Adrenal gland (tissue), 12 donors: ENCODE measurements around the gene TBC1D9. TPM values are rescaled to one million over a fixed set of nuclear protein-coding genes. Genes with fewer than 3 reads are reported as not detected.

Experiments
- DNase-seq, 7 donors: peaks; one replicate each; pipeline ENCODE4 v3.0.0-alpha.2; 2019 to 2020
- H3K27ac ChIP-seq, 5 donors: fragments of 200-600 bp; sonication (generic) in 4 of 5; 1 replicate in 3 of 5; 2 replicates in 2 of 5; pipeline versions ENCODE4 v1.5.1 to v1.8.0; 2016 to 2020; ENCODE audit warnings: mild to moderate bottlenecking in 1 of 5
- H3K27me3 ChIP-seq: fragments of 200-600 bp; 2 replicates; pipeline ENCODE4 v1.8.0; 2021
- H3K36me3 ChIP-seq, 2 donors: fragments of 200-600 bp; replicated peaks in 1 of 2; 1 replicate in 1 of 2; 2 replicates in 1 of 2; pipeline versions ENCODE4 v1.5.1 to v1.8.0; 2018 to 2022
- H3K4me1 ChIP-seq, 2 donors: fragments of 200-600 bp; replicated peaks in 1 of 2; 1 replicate in 1 of 2; 2 replicates in 1 of 2; pipeline versions ENCODE4 v1.5.1 to v1.8.0; 2018 to 2021
- H3K4me3 ChIP-seq, 4 donors: fragments of 200-600 bp; sonication (generic) in 3 of 4; one replicate each; pipeline ENCODE4 v1.5.1; 2016 to 2018
- H3K9me3 ChIP-seq, 3 donors: fragments of 200-600 bp; sonication (generic) in 1 of 3; replicated peaks in 1 of 3; 1 replicate in 2 of 3; 2 replicates in 1 of 3; pipeline versions ENCODE4 v1.5.1 to v1.8.0; 2016 to 2021
- POLR2A ChIP-seq, 2 donors: fragments of 450-650 bp; IDR thresholded peaks; one replicate each; pipeline ENCODE4 v1.6.1; 2017; ENCODE audit warnings: antibody characterized with exemption in 2 of 2, mild to moderate bottlenecking in 2 of 2, moderate library complexity in 1 of 2
- WGBS, 4 donors: extraction: QIAGEN DNeasy Blood & Tissue Kit in 2 of 4; methylation state at CpG; one replicate each; pipeline versions ENCODE4 v1.1.5 to v1.1.7; 2013 to 2017; 5-methylcytosine and 5-hydroxymethylcytosine counted together
- intact Hi-C, 2 donors: fragments of 100-400 bp; cut with DNase I; formaldehyde crosslinking; loops; one replicate each; pipeline versions ENCODE4 v1.14.1 to v1.15.0; 2022 to 2023
- polyA plus RNA-seq, 3 donors: library from polyadenylated mRNA; stranded (reverse); fragments of 200-250 nt in 2 of 3; fragments of 350-450 nt in 1 of 3; fragmentation: Illumina TruSeq in 1 of 3; extraction: RNeasy Lipid Tissue Mini Kit (QIAGEN cat#74804) in 1 of 3; gene quantifications; one replicate each; pipeline ENCODE4 v1.2.3, GENCODE V29; 2013 to 2014
- total RNA-seq, 9 donors: library from RNA; depleted of rRNA in 4 of 9; stranded (reverse); fragments of >200 nt in 4 of 9; fragments of 120-200 nt in 1 of 9; fragmentation: NEBNext Ultra II Directional in 1 of 9; extraction: Animal tissue kit (Norgen Biotek cat#: 25700) in 1 of 9; gene quantifications; one replicate each; pipeline versions ENCODE4 v1.1.0 to v1.2.4, GENCODE V29; 2013 to 2023
- TF ChIP-seq, protein P1 (sequence below), 6 experiments: fragments of 450-650 bp in 4 of 6; fragments of 200-600 bp in 2 of 6; sonication (generic) in 1 of 6; IDR thresholded peaks; 1 replicate in 5 of 6; 2 replicates in 1 of 6; pipeline versions ENCODE4 v1.5.1 to v1.8.0; 2016 to 2021; ENCODE audit warnings: antibody characterized with exemption in 6 of 6, mild to moderate bottlenecking in 2 of 6, moderate library complexity in 1 of 6
- donor health status: healthy with polysubstance abuse.
- donor health status: Bipolar disorder and iron deficiency.
- donor health status: DM: yes; HTN: yes; CAD: no.
- donor health status: DM: no; HTN: no; CAD: no.
- donor health status: DM: no; HTN: no; CAD: no.
- donor health status: DM: yes; HTN: yes; CAD: no.

Gene TBC1D9
- total and polyA plus RNA-seq, 12 donors = 3.8 to 27.7 (median 14.3) TPM

GRCh38 chr4:140648716-140649308, 107.4 kb downstream of the TBC1D9 start:
- Histone ChIP-seq H3K4me1 (no peaks in the 10 kb centered on the region), H3K4me3 (no peak overlapping the region), H3K27me3 (no peaks in the 10 kb centered on the region), H3K9me3 (no peaks in the 10 kb centered on the region), H3K36me3 (peaks cover 0 to 24% of the 10 kb centered on the region in 2 donors), H3K27ac (no peak overlapping the region)
- DNase-seq = no peak
- TF ChIP-seq POLR2A (IDR thresholded peaks at IDR 0.05) = no peak
- TF ChIP-seq, protein P1, sequence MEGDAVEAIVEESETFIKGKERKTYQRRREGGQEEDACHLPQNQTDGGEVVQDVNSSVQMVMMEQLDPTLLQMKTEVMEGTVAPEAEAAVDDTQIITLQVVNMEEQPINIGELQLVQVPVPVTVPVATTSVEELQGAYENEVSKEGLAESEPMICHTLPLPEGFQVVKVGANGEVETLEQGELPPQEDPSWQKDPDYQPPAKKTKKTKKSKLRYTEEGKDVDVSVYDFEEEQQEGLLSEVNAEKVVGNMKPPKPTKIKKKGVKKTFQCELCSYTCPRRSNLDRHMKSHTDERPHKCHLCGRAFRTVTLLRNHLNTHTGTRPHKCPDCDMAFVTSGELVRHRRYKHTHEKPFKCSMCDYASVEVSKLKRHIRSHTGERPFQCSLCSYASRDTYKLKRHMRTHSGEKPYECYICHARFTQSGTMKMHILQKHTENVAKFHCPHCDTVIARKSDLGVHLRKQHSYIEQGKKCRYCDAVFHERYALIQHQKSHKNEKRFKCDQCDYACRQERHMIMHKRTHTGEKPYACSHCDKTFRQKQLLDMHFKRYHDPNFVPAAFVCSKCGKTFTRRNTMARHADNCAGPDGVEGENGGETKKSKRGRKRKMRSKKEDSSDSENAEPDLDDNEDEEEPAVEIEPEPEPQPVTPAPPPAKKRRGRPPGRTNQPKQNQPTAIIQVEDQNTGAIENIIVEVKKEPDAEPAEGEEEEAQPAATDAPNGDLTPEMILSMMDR (IDR thresholded peaks at IDR 0.05) = no peak
- intact Hi-C loops = no loop called here
- WGBS, 4 donors = 86 to 98% (median 96%) methylated on average over 2 of the region's 2 CpGs

GRCh38 chr4:140645614-140646412, 110.4 kb downstream of the TBC1D9 start:
- intact Hi-C loops = no loop called here
- TF ChIP-seq, protein P1 (IDR thresholded peaks at IDR 0.05) = no peak
- TF ChIP-seq POLR2A (IDR thresholded peaks at IDR 0.05) = no peak

DNA sequence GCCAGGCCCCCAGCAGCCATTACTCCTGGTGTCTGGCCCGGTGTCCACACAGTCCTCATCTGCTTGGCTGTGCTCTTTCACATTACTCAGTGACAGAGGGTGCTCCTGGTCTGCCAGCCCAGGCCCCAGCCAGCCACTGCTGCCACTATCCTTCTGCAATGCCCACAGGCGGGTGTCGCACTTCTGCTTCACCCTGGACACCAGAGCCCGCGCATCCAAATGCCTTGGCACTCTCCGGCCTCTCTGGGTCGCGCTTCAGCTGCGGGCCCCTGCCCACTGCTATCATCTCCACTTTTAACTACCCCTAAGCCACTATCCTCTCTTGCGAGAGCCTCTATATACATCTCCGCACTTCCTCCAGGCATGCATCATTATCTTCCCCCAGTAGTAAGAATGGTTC, 111.0 kb downstream of the TBC1D9 start:
- H3K36me3 ChIP-seq = peaks cover 0 to 14% of the 10 kb centered on the region in 2 donors

More at GRCh38 chr4:140645614-140646412, 110.4 kb downstream of the TBC1D9 start:
- Histone ChIP-seq H3K27me3 (no peaks in the 10 kb centered on the region), H3K27ac (no peak overlapping the region), H3K4me1 (no peaks in the 10 kb centered on the region), H3K4me3 (no peak overlapping the region), H3K36me3 (peaks cover 0 to 20% of the 10 kb centered on the region in 2 donors), H3K9me3 (no peaks in the 10 kb centered on the region)
- 83 to 90% (median 86%) methylated on average over 9 of the region's 9 CpGs for WGBS, 4 donors
- DNase-seq = no peak

More for the DNA sequence above, 111.0 kb downstream of the TBC1D9 start:
- no peak for DNase-seq
- 95 to 99% (median 98%) methylated on average over 10 to 11 of the region's 11 CpGs for WGBS, 4 donors
- no peak overlapping the region for H3K4me3 ChIP-seq
- H3K27me3 ChIP-seq = no peaks in the 10 kb centered on the region
- H3K4me1 ChIP-seq = no peaks in the 10 kb centered on the region
- H3K9me3 ChIP-seq = no peaks in the 10 kb centered on the region
- H3K27ac ChIP-seq = no peak overlapping the region
- intact Hi-C loops = no loop called here
- TF ChIP-seq, protein P1 (IDR thresholded peaks at IDR 0.05) = no peak
- no peak for TF ChIP-seq POLR2A (IDR thresholded peaks at IDR 0.05)
